H1 (cell line): ENCODE data around the gene TRIM15. TPM values are rescaled to one million over a fixed set of nuclear protein-coding genes. Genes with fewer than 3 reads are reported as not detected.

Experiments used
- CTCF ChIA-PET: fragments of 300-600 bp; sonication (Branson Sonifier 250); formaldehyde crosslinking; loops from one replicate; lab custom pipeline; 2021; ENCODE audit not compliant: partially characterized antibody; lab: Charles Lee
- POLR2A ChIA-PET: fragments of 300-600 bp; sonication (Branson Sonifier 250); formaldehyde crosslinking; loops from one replicate; lab custom pipeline; 2021; ENCODE audit warnings: inconsistent platforms; ENCODE audit not compliant: partially characterized antibody; lab: Charles Lee
- DNase-seq, 2 experiments: peaks; one replicate each; pipeline versions ENCODE4 v3.0.0 to v3.0.0-alpha.2; 2010 to 2022; ENCODE audit warnings: low spot score in 2 of 2, low read depth in 1 of 2, mixed read lengths in 1 of 2
- FAIRE-seq: peaks from 2 replicates; lab custom pipeline; 2011; peaks lifted over from hg19 to GRCh38; lab: Jason Lieb, UNC
- H2AFZ ChIP-seq: 2 replicates; pipeline ENCODE4 v1.8.1; 2012; ENCODE audit warnings: low read length, inconsistent platforms
- H2AK5ac ChIP-seq: 2 replicates; pipeline ENCODE4 v1.6.1; 2013; ENCODE audit warnings: low read depth, low read length
- H2BK120ac ChIP-seq: replicated peaks from 2 replicates; pipeline ENCODE3; 2013; ENCODE audit warnings: low read depth, low read length, inconsistent platforms
- H2BK12ac ChIP-seq: 2 replicates; pipeline ENCODE4 v1.6.1; 2013; ENCODE audit warnings: low read depth, low read length
- H2BK15ac ChIP-seq: 2 replicates; pipeline ENCODE4 v1.6.1; 2013; ENCODE audit warnings: low read length
- H2BK20ac ChIP-seq: 2 replicates; pipeline ENCODE4 v1.6.1; 2013; ENCODE audit warnings: low read length
- H2BK5ac ChIP-seq: 2 replicates; pipeline ENCODE4 v1.6.1; 2013; ENCODE audit warnings: low read depth, low read length
- H3K14ac ChIP-seq: 2 replicates; pipeline ENCODE4 v1.6.1; 2013; ENCODE audit warnings: inconsistent platforms; ENCODE audit not compliant: insufficient read length
- H3K18ac ChIP-seq: 2 replicates; pipeline ENCODE4 v1.6.1; 2013; ENCODE audit warnings: low read length; ENCODE audit errors: extremely low read depth
- H3K23ac ChIP-seq: 2 replicates; pipeline ENCODE4 v1.6.1; 2013; ENCODE audit warnings: inconsistent platforms; ENCODE audit not compliant: insufficient read length
- H3K23me2 ChIP-seq: 2 replicates; pipeline ENCODE4 v1.6.1; 2013; ENCODE audit warnings: low read depth, low read length
- H3K27ac ChIP-seq: 2 replicates; pipeline ENCODE4 v1.6.1; 2011; ENCODE audit warnings: low read depth, low read length, inconsistent platforms
- H3K27me3 ChIP-seq, 4 experiments: replicated peaks in 1 of 4; 1 replicate in 1 of 4; 2 replicates in 3 of 4; pipeline versions ENCODE4 v1.6.1 to v1.8.1; 2011 to 2013; ENCODE audit warnings: low read length in 3 of 4, mild to moderate bottlenecking in 3 of 4, inconsistent platforms in 2 of 4, mixed read lengths in 2 of 4, moderate library complexity in 1 of 4; ENCODE audit not compliant: control insufficient read depth in 3 of 4, insufficient read depth in 3 of 4; ENCODE audit errors: extremely low read depth in 1 of 4
- H3K36me3 ChIP-seq, 4 experiments: 2 replicates each; pipeline versions ENCODE4 v1.6.1 to v1.8.1; 2011 to 2013; ENCODE audit warnings: mild to moderate bottlenecking in 4 of 4, low read length in 3 of 4, moderate library complexity in 2 of 4, control low read depth in 1 of 4, inconsistent platforms in 1 of 4; ENCODE audit not compliant: insufficient read depth in 4 of 4, control insufficient read depth in 2 of 4
- H3K4ac ChIP-seq: replicated peaks from 2 replicates; pipeline ENCODE3; 2013; ENCODE audit warnings: low read length, low read depth, mixed read lengths, inconsistent platforms; ENCODE audit not compliant: insufficient read length
- H3K4me1 ChIP-seq, 4 experiments: replicated peaks in 1 of 4; 1 replicate in 1 of 4; 2 replicates in 3 of 4; pipeline versions ENCODE4 v1.6.1 to v1.8.1; 2011 to 2013; ENCODE audit warnings: low read length in 3 of 4, inconsistent platforms in 2 of 4, mixed read lengths in 1 of 4; ENCODE audit not compliant: insufficient read depth in 4 of 4, control insufficient read depth in 3 of 4
- H3K4me2 ChIP-seq, 2 experiments: 2 replicates each; pipeline versions ENCODE4 v1.6.1 to v1.8.1; 2011 to 2013; ENCODE audit warnings: low read depth in 2 of 2, low read length in 2 of 2, control low read depth in 1 of 2, inconsistent platforms in 1 of 2, mild to moderate bottlenecking in 1 of 2; ENCODE audit not compliant: insufficient read depth in 1 of 2
- H3K4me3 ChIP-seq, 4 experiments: fragments of 200-600, 300-600 bp in 1 of 4; sonication (generic), shearing (Covaris generic), sonication (Bioruptor Twin) in 1 of 4; 2 replicates each; pipeline versions ENCODE4 v1.5.1 to v1.8.1; 2011 to 2016; ENCODE audit warnings: low read length in 4 of 4, low read depth in 3 of 4, control low read depth in 2 of 4, inconsistent platforms in 2 of 4, mild to moderate bottlenecking in 2 of 4, mixed read lengths in 1 of 4, moderate library complexity in 1 of 4; ENCODE audit not compliant: insufficient read depth in 2 of 4; ENCODE audit errors: extremely low read depth in 1 of 4
- H3K56ac ChIP-seq: replicated peaks from 2 replicates; pipeline ENCODE3; 2013; ENCODE audit warnings: low read depth, mild to moderate bottlenecking, mixed read lengths, low read length, inconsistent platforms; ENCODE audit not compliant: insufficient read length
- H3K79me1 ChIP-seq: 2 replicates; pipeline ENCODE4 v1.6.1; 2013; ENCODE audit warnings: low read depth, low read length, control low read depth
- H3K79me2 ChIP-seq, 2 experiments: 2 replicates each; pipeline versions ENCODE4 v1.6.1 to v1.8.1; 2012 to 2013; ENCODE audit warnings: low read length in 2 of 2, mild to moderate bottlenecking in 2 of 2, inconsistent platforms in 1 of 2; ENCODE audit not compliant: insufficient read depth in 2 of 2, control insufficient read depth in 1 of 2
- H3K9ac ChIP-seq, 4 experiments: replicated peaks in 1 of 4; 1 replicate in 1 of 4; 2 replicates in 3 of 4; pipeline versions ENCODE4 v1.6.1 to v1.8.1; 2011 to 2013; ENCODE audit warnings: low read depth in 3 of 4, low read length in 3 of 4, control low read depth in 2 of 4, mild to moderate bottlenecking in 2 of 4, moderate library complexity in 2 of 4, inconsistent platforms in 1 of 4; ENCODE audit errors: extremely low read depth in 1 of 4
- H3K9me3 ChIP-seq, 2 experiments: 2 replicates each; pipeline versions ENCODE4 v1.6.1 to v1.8.1; 2012 to 2013; ENCODE audit warnings: mild to moderate bottlenecking in 2 of 2, moderate library complexity in 2 of 2, control low read depth in 1 of 2, inconsistent platforms in 1 of 2, low read depth in 1 of 2, low read length in 1 of 2, mixed read lengths in 1 of 2; ENCODE audit not compliant: insufficient read depth in 2 of 2
- H4K20me1 ChIP-seq, 2 experiments: replicated peaks in 1 of 2; 2 replicates each; pipeline versions ENCODE3 to v1.8.1; 2011 to 2013; ENCODE audit warnings: inconsistent platforms in 2 of 2, low read length in 2 of 2, mild to moderate bottlenecking in 1 of 2; ENCODE audit not compliant: insufficient read depth in 2 of 2, control insufficient read depth in 1 of 2
- H4K5ac ChIP-seq: 2 replicates; pipeline ENCODE4 v1.6.1; 2013; ENCODE audit warnings: low read length, low read depth, mixed read lengths, inconsistent platforms; ENCODE audit not compliant: insufficient read length
- H4K8ac ChIP-seq: 2 replicates; pipeline ENCODE4 v1.8.0; 2013; ENCODE audit warnings: mild to moderate bottlenecking, moderate library complexity, low read length, inconsistent platforms; ENCODE audit not compliant: insufficient read depth; ENCODE audit errors: extremely low read depth
- H4K91ac ChIP-seq: replicated peaks from 2 replicates; pipeline ENCODE3; 2013; ENCODE audit warnings: low read length, mixed read lengths, inconsistent platforms; ENCODE audit not compliant: insufficient read length
- CHD1 ChIP-seq: IDR thresholded peaks from 2 replicates; pipeline ENCODE4 v1.6.1; 2012; ENCODE audit warnings: low read depth, low read length, improper control_type of control experiment
- E2F6 ChIP-seq: IDR thresholded peaks from 2 replicates; pipeline ENCODE4 v1.6.1; 2012; ENCODE audit warnings: inconsistent platforms
- EP300 ChIP-seq, 2 experiments: IDR thresholded peaks; 1 replicate in 1 of 2; 2 replicates in 1 of 2; pipeline ENCODE4 v1.6.1; 2011 to 2012; ENCODE audit warnings: low read depth in 2 of 2, low read length in 2 of 2, mild to moderate bottlenecking in 2 of 2, borderline replicate concordance in 1 of 2, inconsistent platforms in 1 of 2, moderate library complexity in 1 of 2
- FOSL1 ChIP-seq: IDR thresholded peaks from 2 replicates; pipeline ENCODE4 v1.6.1; 2011; ENCODE audit warnings: mild to moderate bottlenecking, low read depth, low read length, moderate library complexity; ENCODE audit not compliant: insufficient read depth
- JUND ChIP-seq: IDR thresholded peaks from 2 replicates; pipeline ENCODE4 v1.6.1; 2011; ENCODE audit warnings: mild to moderate bottlenecking, improper control_type of control experiment, low read length
- KDM5A ChIP-seq: fragments of 200-600 bp; IDR thresholded peaks from 2 replicates; pipeline ENCODE4 v1.7.1; 2012; ENCODE audit warnings: mild to moderate bottlenecking, low read length, inconsistent platforms, mixed read lengths
- NRF1 ChIP-seq: IDR thresholded peaks from 2 replicates; pipeline ENCODE4 v1.6.1; 2011; ENCODE audit warnings: mild to moderate bottlenecking, low read depth, low read length, improper control_type of control experiment
- SIN3A ChIP-seq, 2 experiments: IDR thresholded peaks in 1 of 2; conservative IDR thresholded peaks in 1 of 2; 2 replicates each; pipeline ENCODE4 v1.6.1; 2011 to 2012; ENCODE audit warnings: low read length in 2 of 2, improper control_type of control experiment in 1 of 2, low read depth in 1 of 2, mild to moderate bottlenecking in 1 of 2
- SIRT6 ChIP-seq: IDR thresholded peaks from one replicate; pipeline ENCODE4 v1.7.1; 2012; ENCODE audit warnings: low read length, inconsistent platforms
- TAF1 ChIP-seq: IDR thresholded peaks from 2 replicates; pipeline ENCODE4 v1.6.1; 2011; ENCODE audit warnings: mild to moderate bottlenecking, low read depth, low read length
- USF2 ChIP-seq: IDR thresholded peaks from 2 replicates; pipeline ENCODE4 v1.6.1; 2011; ENCODE audit warnings: low read length, improper control_type of control experiment
- ZNF274 ChIP-seq: IDR thresholded peaks from 2 replicates; pipeline ENCODE4 v1.7.0; 2012; ENCODE audit warnings: low read length, borderline replicate concordance; ENCODE audit errors: extremely low read depth
- WGBS, 2 experiments: shearing (Covaris generic) in 1 of 2; methylation state at CpG; one replicate each; pipeline versions ENCODE4 v1.1.6 to v1.1.7; 2013 to 2015; ENCODE audit warnings: low lambda C conversion rate in 2 of 2, mixed read lengths in 2 of 2, inconsistent platforms in 1 of 2, low coverage in 1 of 2, missing lambda C conversion rate in 1 of 2; ENCODE audit not compliant: insufficient replicate concordance in 2 of 2, insufficient coverage in 1 of 2, insufficient read length in 1 of 2; ENCODE audit errors: extremely low coverage in 1 of 2, missing lambda C conversion rate in 1 of 2; 5-methylcytosine and 5-hydroxymethylcytosine counted together
- polyA plus RNA-seq, 7 experiments: library from polyadenylated mRNA; depleted of rRNA in 3 of 7; stranded (reverse) in 5 of 7; unstranded in 2 of 7; fragments of >200 nt in 5 of 7; fragments of 200-250 nt in 2 of 7; gene quantifications; 1 replicate in 5 of 7; 2 replicates in 1 of 7; 4 replicates in 1 of 7; pipeline versions ENCODE4 v1.2.1 to v1.2.3, GENCODE V29; 2011 to 2013; ENCODE audit warnings: missing spikeins in 2 of 7, mixed read lengths in 2 of 7
- total RNA-seq: library from RNA; stranded (reverse); fragmentation: NEBNext Ultra II Directional; extraction: Animal tissue kit (Norgen Biotek cat#: 25700); gene quantifications from 2 replicates; pipeline ENCODE4 v1.2.1, GENCODE V29; 2021

The TRIM15 gene
- total and polyA plus RNA-seq, 2 of the 8 experiments (the other 6 are each of a cell fraction or from before 2014, with no cell fraction given): 0.18 to 0.48 TPM

- ChIA-PET CTCF (interaction anchor here (0.6 to 1.6 kb wide), 5 partner anchors 9 to 253 kb away, joined by 3 read pairs; no protein-coding TSS in a partner anchor), POLR2A (no interaction called here)
- no peak overlapping the region for H3K18ac ChIP-seq
- no peak overlapping the region for H2AFZ ChIP-seq
- H3K56ac ChIP-seq: no peak overlapping the region
- no peak for DNase-seq
- H3K9me3 ChIP-seq: no peaks in the 10 kb centered on the region
- H3K4me3 ChIP-seq: no peak overlapping the region
- H3K27me3 ChIP-seq: peaks cover 0 to 4% (median 1%) of the 10 kb centered on the region in 4 experiments; a peak in 3 of 7 replicates
- no peaks in the 10 kb centered on the region for H3K79me1 ChIP-seq
- 0 out of 7 replicates have a peak, but pooled peaks cover 0 to 1% (median 0%) of the 10 kb centered on the region in 4 experiments for H3K4me1 ChIP-seq
- no peaks in the 10 kb centered on the region for H3K79me2 ChIP-seq
- no peak overlapping the region for H2AK5ac ChIP-seq
- no peak overlapping the region for H2BK20ac ChIP-seq
- no peak overlapping the region for H3K4me2 ChIP-seq
- no peak overlapping the region for H3K23ac ChIP-seq
- H3K27ac ChIP-seq: no peak overlapping the region
- H4K91ac ChIP-seq: no peak overlapping the region
- no peaks in the 10 kb centered on the region for H3K23me2 ChIP-seq
- H3K9ac ChIP-seq: no peak overlapping the region
- H4K8ac ChIP-seq: no peak overlapping the region
- H4K20me1 ChIP-seq: no peaks in the 10 kb centered on the region
- no peak overlapping the region for H3K4ac ChIP-seq
- H4K5ac ChIP-seq: no peak overlapping the region
- H3K36me3 ChIP-seq: no peaks in the 10 kb centered on the region
- 92% methylated on average over 2 of the region's 2 CpGs; no CpG with 5 or more reads in 1 of the 2 experiments for WGBS, 2 experiments
- H2BK120ac ChIP-seq: no peak overlapping the region
- H2BK12ac ChIP-seq: no peak overlapping the region
- no peak overlapping the region for H2BK15ac ChIP-seq
- H2BK5ac ChIP-seq: no peak overlapping the region
- FAIRE-seq: no peak
- H3K14ac ChIP-seq: no peak overlapping the region
- no peak for TF ChIP-seq EP300 (IDR thresholded peaks at IDR 0.05; ENCODE audit: borderline replicate concordance in 1 of 2, low read depth in 2 of 2, low read length in 2 of 2)
- TF ChIP-seq NRF1: no peak
- TF ChIP-seq CHD1: no peak
- no peak for TF ChIP-seq ZNF274
- no peak for TF ChIP-seq JUND
- TF ChIP-seq KDM5A: no peak
- no peak for TF ChIP-seq SIN3A (conservative IDR thresholded peaks at IDR 0.05 in 1 of 2, IDR thresholded peaks at IDR 0.05 in 1 of 2; ENCODE audit: low read depth in 1 of 2, low read length in 2 of 2)
- TF ChIP-seq TAF1: no peak
- TF ChIP-seq USF2: no peak
- no peak for TF ChIP-seq SIRT6
- no peak for TF ChIP-seq FOSL1
- no peak for TF ChIP-seq E2F6
Measured at GRCh38 chr6:30157999-30158398, 5.3 kb upstream of the TRIM15 start.
